ENCODE measurements around the gene IGSF3. TPM values are rescaled to one million over a fixed set of nuclear protein-coding genes. Genes with fewer than 3 reads are reported as not detected.

Gene IGSF3
- total RNA-seq, 1 experiment from 2014 or later, result 30.1 TPM

GRCh38 chr1:116690849-116691406 is 23.4 kb upstream of the IGSF3 start:
- H3K4me2 ChIP-seq, result no peak overlapping the region
- intact Hi-C loops (cut with micrococcal nuclease; ENCODE audit: unreplicated experiment), result loop anchor here (10.0 kb wide), 1 partner anchor 46 kb away; no protein-coding TSS in a partner anchor
- no peaks in the 10 kb centered on the region for H4K20me1 ChIP-seq (ENCODE audit: insufficient read depth)
- peaks cover 61% of the 10 kb centered on the region for H3F3A ChIP-seq (ENCODE audit: insufficient read depth, low read depth)
- ChIA-PET CTCF (interaction anchor here (0.6 kb wide), 3 partner anchors 18 to 366 kb away, joined by 3 to 5 read pairs (median 4); no protein-coding TSS in a partner anchor), POLR2A (ENCODE audit: unreplicated experiment) (interaction anchor here (0.6 kb wide), 2 partner anchors 23 to 48 kb away, joined by 7 to 25 read pairs; partner anchors contain the start of gene IGSF3)
- peaks cover 4% of the 10 kb centered on the region; the same call in 1 of the 2 replicates for H3K9me2 ChIP-seq (ENCODE audit: insufficient read depth)
- no peak for TF ChIP-seq EZH2 (IDR thresholded peaks at IDR 0.05; ENCODE audit: low read depth)
- TF ChIP-seq, protein P1, sequence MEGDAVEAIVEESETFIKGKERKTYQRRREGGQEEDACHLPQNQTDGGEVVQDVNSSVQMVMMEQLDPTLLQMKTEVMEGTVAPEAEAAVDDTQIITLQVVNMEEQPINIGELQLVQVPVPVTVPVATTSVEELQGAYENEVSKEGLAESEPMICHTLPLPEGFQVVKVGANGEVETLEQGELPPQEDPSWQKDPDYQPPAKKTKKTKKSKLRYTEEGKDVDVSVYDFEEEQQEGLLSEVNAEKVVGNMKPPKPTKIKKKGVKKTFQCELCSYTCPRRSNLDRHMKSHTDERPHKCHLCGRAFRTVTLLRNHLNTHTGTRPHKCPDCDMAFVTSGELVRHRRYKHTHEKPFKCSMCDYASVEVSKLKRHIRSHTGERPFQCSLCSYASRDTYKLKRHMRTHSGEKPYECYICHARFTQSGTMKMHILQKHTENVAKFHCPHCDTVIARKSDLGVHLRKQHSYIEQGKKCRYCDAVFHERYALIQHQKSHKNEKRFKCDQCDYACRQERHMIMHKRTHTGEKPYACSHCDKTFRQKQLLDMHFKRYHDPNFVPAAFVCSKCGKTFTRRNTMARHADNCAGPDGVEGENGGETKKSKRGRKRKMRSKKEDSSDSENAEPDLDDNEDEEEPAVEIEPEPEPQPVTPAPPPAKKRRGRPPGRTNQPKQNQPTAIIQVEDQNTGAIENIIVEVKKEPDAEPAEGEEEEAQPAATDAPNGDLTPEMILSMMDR (conservative IDR thresholded peaks at IDR 0.05), result no peak
- no peaks in the 10 kb centered on the region for H3K36me3 ChIP-seq (ENCODE audit: low read depth)
- H3K27ac ChIP-seq, result no peak overlapping the region
- 0 out of 2 replicates have a peak, but pooled peaks cover 4% of the 10 kb centered on the region for H3K79me2 ChIP-seq (ENCODE audit: low read depth)
- H3K4me1 ChIP-seq (replicated peaks; ENCODE audit: insufficient read depth), result peaks cover 59% of the 10 kb centered on the region
- no peak for DNase-seq
- no peaks in the 10 kb centered on the region for H3K9me3 ChIP-seq (ENCODE audit: insufficient read depth, low read depth)
- no TSS peak for BruUV-seq (replicated peaks)
- H2AFZ ChIP-seq, result no peak overlapping the region
- no peak overlapping the region for H3K4me3 ChIP-seq
- H3K27me3 ChIP-seq (ENCODE audit: insufficient read depth, low read depth), result no peaks in the 10 kb centered on the region

DNA sequence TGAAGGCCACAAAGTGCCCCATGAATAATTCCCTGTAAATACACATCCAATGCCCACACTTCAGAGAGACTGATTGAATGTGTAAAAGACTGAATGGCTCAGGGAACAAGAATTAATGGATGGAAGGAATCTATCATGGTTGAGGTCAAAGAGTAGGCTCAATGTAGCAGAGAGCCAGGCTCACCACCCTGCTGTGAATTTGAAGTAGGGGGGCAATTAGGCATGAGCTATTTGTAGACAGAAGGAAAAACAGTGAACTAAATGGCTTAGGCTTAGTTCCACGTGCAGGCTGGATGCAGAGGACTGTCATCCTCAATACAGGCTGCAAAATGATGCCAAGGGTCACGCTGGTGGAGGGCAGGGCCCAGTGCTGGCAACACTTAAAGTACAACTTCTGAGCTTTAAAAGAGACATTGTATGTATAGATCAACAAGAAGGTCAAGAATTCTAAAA is 22.9 kb upstream of the IGSF3 start:
- H3K27ac ChIP-seq, result no peak overlapping the region
- CTCF ChIA-PET, result no interaction called here
- H3K9me3 ChIP-seq (ENCODE audit: insufficient read depth, low read depth), result no peaks in the 10 kb centered on the region
- H3K4me2 ChIP-seq, result no peak overlapping the region
- H3K36me3 ChIP-seq (ENCODE audit: low read depth), result no peaks in the 10 kb centered on the region
- TF ChIP-seq, protein P1 (conservative IDR thresholded peaks at IDR 0.05), result no peak
- no peak for TF ChIP-seq EZH2 (IDR thresholded peaks at IDR 0.05; ENCODE audit: low read depth)
- H2AFZ ChIP-seq, result no peak overlapping the region
- peaks cover 54% of the 10 kb centered on the region for H3K4me1 ChIP-seq (replicated peaks; ENCODE audit: insufficient read depth)
- no TSS peak for BruUV-seq (replicated peaks)
- peaks cover under 1% of the 10 kb centered on the region; the same call in 1 of the 2 replicates for H3K9me2 ChIP-seq (ENCODE audit: insufficient read depth)
- no peaks in the 10 kb centered on the region for H4K20me1 ChIP-seq (ENCODE audit: insufficient read depth)
- no peaks in the 10 kb centered on the region for H3K27me3 ChIP-seq (ENCODE audit: insufficient read depth, low read depth)
- no peak for DNase-seq
- no peak overlapping the region for H3K4me3 ChIP-seq
- POLR2A ChIA-PET (ENCODE audit: unreplicated experiment), result interaction anchor here (0.6 kb wide), 1 partner anchor 23 kb away, joined by 25 read pairs; the partner anchor contains the start of gene IGSF3
- H3F3A ChIP-seq (ENCODE audit: insufficient read depth, low read depth), result peaks cover 56% of the 10 kb centered on the region
- intact Hi-C loops (cut with micrococcal nuclease; ENCODE audit: unreplicated experiment), result loop anchor here (10.0 kb wide), 1 partner anchor 46 kb away; no protein-coding TSS in a partner anchor
- no peaks in the 10 kb centered on the region for H3K79me2 ChIP-seq (ENCODE audit: low read depth)

DNA sequence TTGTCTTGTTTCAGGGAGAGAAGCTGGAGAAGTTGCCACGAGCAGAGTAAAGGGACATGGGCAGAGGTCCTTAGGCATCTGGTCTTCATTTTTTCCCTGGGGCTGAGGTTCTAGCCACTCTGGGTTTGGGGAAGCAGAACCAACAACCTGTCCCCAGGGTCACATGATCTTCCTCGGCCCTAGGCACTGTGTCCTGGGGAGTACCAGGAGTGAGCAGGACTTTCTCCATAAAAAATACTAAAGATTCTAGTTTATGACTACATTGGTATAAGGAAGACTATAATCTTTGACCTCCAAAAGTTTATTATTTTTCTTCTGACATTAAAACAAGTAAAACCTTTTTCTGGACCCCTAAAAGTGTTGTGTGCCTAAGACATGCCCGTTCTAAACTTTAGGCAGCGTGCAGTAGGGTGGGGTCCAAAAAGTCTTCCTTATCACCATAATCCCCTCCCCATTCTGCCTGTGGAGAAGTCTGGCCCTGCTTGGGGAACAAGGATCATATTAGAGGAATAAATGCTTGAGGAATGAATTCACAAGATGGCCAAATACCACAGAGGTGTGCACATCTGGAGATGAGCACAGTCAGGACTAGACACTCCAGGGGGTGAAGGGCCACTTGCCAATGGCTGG is 19.3 kb upstream of the IGSF3 start:
- H4K20me1 ChIP-seq (ENCODE audit: insufficient read depth), result no peaks in the 10 kb centered on the region
- H3K4me3 ChIP-seq, result no peak overlapping the region
- no peak overlapping the region for H2AFZ ChIP-seq
- intact Hi-C loops (cut with micrococcal nuclease; ENCODE audit: unreplicated experiment), result no loop called here
- no peaks in the 10 kb centered on the region for H3K9me2 ChIP-seq (ENCODE audit: insufficient read depth)
- BruUV-seq (replicated peaks), result no TSS peak
- no peak for DNase-seq
- POLR2A ChIA-PET (ENCODE audit: unreplicated experiment), result no interaction called here
- H3K79me2 ChIP-seq (ENCODE audit: low read depth), result no peaks in the 10 kb centered on the region
- CTCF ChIA-PET, result no interaction called here
- no peaks in the 10 kb centered on the region; the same call in 1 of the 2 replicates for H3K9me3 ChIP-seq (ENCODE audit: insufficient read depth, low read depth)
- TF ChIP-seq, protein P1 (conservative IDR thresholded peaks at IDR 0.05), result no peak
- TF ChIP-seq EZH2 (IDR thresholded peaks at IDR 0.05; ENCODE audit: low read depth), result no peak
- peaks cover 29% of the 10 kb centered on the region for H3K4me1 ChIP-seq (replicated peaks; ENCODE audit: insufficient read depth)
- H3K36me3 ChIP-seq (ENCODE audit: low read depth), result no peaks in the 10 kb centered on the region
- H3K27me3 ChIP-seq (ENCODE audit: insufficient read depth, low read depth), result no peaks in the 10 kb centered on the region
- H3K4me2 ChIP-seq, result peak overlapping the region; percentile 36; the same call in 1 of the 2 replicates
- H3F3A ChIP-seq (ENCODE audit: insufficient read depth, low read depth), result peaks cover 31% of the 10 kb centered on the region
- H3K27ac ChIP-seq, result peak overlapping the region; percentile 81
